Memory B cell (primary cell): Measurements from ENCODE around the gene FOXR1.
"Not testable (repeated sequence)": the region's sequence is repeated elsewhere in the genome, so short reads cannot be mapped to it uniquely, and the experiment has no call there.

Experiments used
- ATAC-seq: fragments of 150-1000 bp; cut with Tn5 transposase; 2 replicates; pipeline ENCODE4 v1.10.0; 2021; ENCODE audit warnings: low read depth, mild to moderate bottlenecking, moderate library complexity
- DNase-seq, 2 donors: peaks; one replicate each; pipeline ENCODE4 v3.0.0; 2022; ENCODE audit warnings: low spot score in 2 of 2
- H3K27ac Mint-ChIP-seq: one replicate; pipeline ENCODE4 v1.8.0; 2022; ENCODE audit warnings: mild to moderate bottlenecking, moderate library complexity, mixed read lengths
- H3K27me3 Mint-ChIP-seq: one replicate; pipeline ENCODE4 v1.8.0; 2022; ENCODE audit warnings: mixed read lengths
- H3K36me3 Mint-ChIP-seq: one replicate; pipeline ENCODE4 v1.8.0; 2022; ENCODE audit warnings: mild to moderate bottlenecking, mixed read lengths
- H3K4me1 Mint-ChIP-seq: one replicate; pipeline ENCODE4 v1.8.0; 2022; ENCODE audit warnings: mixed read lengths
- H3K4me3 Mint-ChIP-seq: one replicate; pipeline ENCODE4 v1.8.0; 2022; ENCODE audit warnings: mild to moderate bottlenecking, moderate library complexity, mixed read lengths
- H3K9me3 Mint-ChIP-seq: one replicate; pipeline ENCODE4 v1.8.0; 2022; ENCODE audit warnings: mixed read lengths

The FOXR1 gene

GRCh38 chr11:118958577-118958976 is 13.0 kb upstream of the FOXR1 start:
- Mint-ChIP-seq H3K4me1 (peaks cover 6% of the 10 kb centered on the region), H3K36me3 (no peaks in the 10 kb centered on the region), H3K27me3 (peaks cover 14% of the 10 kb centered on the region), H3K9me3 (no peaks in the 10 kb centered on the region), H3K4me3 (no peak overlapping the region), H3K27ac (no peak overlapping the region)
- no peak for DNase-seq
- ATAC-seq = no peak

- no peak overlapping the region for H3K27ac Mint-ChIP-seq
- H3K36me3 Mint-ChIP-seq = no peaks in the 10 kb centered on the region
- DNase-seq = no peak
- ATAC-seq = no peak
- no peak overlapping the region for H3K4me3 Mint-ChIP-seq
- H3K4me1 Mint-ChIP-seq = peaks cover 6% of the 10 kb centered on the region
- peaks cover 9% of the 10 kb centered on the region for H3K27me3 Mint-ChIP-seq
- no peaks in the 10 kb centered on the region for H3K9me3 Mint-ChIP-seq
Measured at GRCh38 chr11:118961189-118961588, 10.4 kb upstream of the FOXR1 start.

GRCh38 chr11:118961591-118961990 is 10.0 kb upstream of the FOXR1 start:
- no peaks in the 10 kb centered on the region for H3K36me3 Mint-ChIP-seq
- H3K4me3 Mint-ChIP-seq = no peak overlapping the region
- DNase-seq (no peak), ATAC-seq (no peak)
- H3K4me1 Mint-ChIP-seq = peaks cover 3% of the 10 kb centered on the region
- H3K9me3 Mint-ChIP-seq = no peaks in the 10 kb centered on the region
- no peak overlapping the region for H3K27ac Mint-ChIP-seq
- peaks cover 6% of the 10 kb centered on the region for H3K27me3 Mint-ChIP-seq

GRCh38 chr11:118969508-118969907 is 2.1 kb upstream of the FOXR1 start:
- ATAC-seq, H3K27ac Mint-ChIP-seq, DNase-seq: not testable (repeated sequence)

GRCh38 chr11:118973985-118974384 is 2.4 kb downstream of the FOXR1 start:
- DNase-seq (no peak), ATAC-seq (no peak)
- Mint-ChIP-seq H3K9me3 (no peaks in the 10 kb centered on the region), H3K27me3 (peaks cover 29% of the 10 kb centered on the region), H3K27ac (no peak overlapping the region), H3K36me3 (no peaks in the 10 kb centered on the region), H3K4me3 (no peak overlapping the region), H3K4me1 (no peaks in the 10 kb centered on the region)

More at GRCh38 chr11:118969508-118969907, 2.1 kb upstream of the FOXR1 start:
- not testable (repeated sequence) for H3K4me1 Mint-ChIP-seq, H3K9me3 Mint-ChIP-seq, H3K36me3 Mint-ChIP-seq, H3K4me3 Mint-ChIP-seq
- peaks cover 13% of the 10 kb centered on the region for H3K27me3 Mint-ChIP-seq

- H3K27me3 Mint-ChIP-seq = peaks cover 25% of the 10 kb centered on the region
- H3K4me3 Mint-ChIP-seq = no peak overlapping the region
- no peak for DNase-seq
- H3K36me3 Mint-ChIP-seq = no peaks in the 10 kb centered on the region
- no peaks in the 10 kb centered on the region for H3K9me3 Mint-ChIP-seq
- ATAC-seq = no peak
- H3K4me1 Mint-ChIP-seq = no peaks in the 10 kb centered on the region
- H3K27ac Mint-ChIP-seq = no peak overlapping the region
Measured at GRCh38 chr11:118975771-118976709, 4.5 kb downstream of the FOXR1 start.

- H3K27ac Mint-ChIP-seq = no peak overlapping the region
- no peaks in the 10 kb centered on the region for H3K4me1 Mint-ChIP-seq
- no peaks in the 10 kb centered on the region for H3K36me3 Mint-ChIP-seq
- H3K9me3 Mint-ChIP-seq = no peaks in the 10 kb centered on the region
- ATAC-seq = peak; percentile 41
- DNase-seq = no peak
- H3K27me3 Mint-ChIP-seq = peaks cover 18% of the 10 kb centered on the region
- H3K4me3 Mint-ChIP-seq = no peak overlapping the region
Measured at GRCh38 chr11:118979434-118979833, 7.9 kb downstream of the FOXR1 start.

GRCh38 chr11:118980191-118980881 is 8.8 kb downstream of the FOXR1 start:
- no peak for ATAC-seq
- Mint-ChIP-seq H3K36me3 (no peaks in the 10 kb centered on the region), H3K27me3 (peaks cover 12% of the 10 kb centered on the region), H3K27ac (no peak overlapping the region), H3K4me1 (no peaks in the 10 kb centered on the region), H3K4me3 (no peak overlapping the region), H3K9me3 (no peaks in the 10 kb centered on the region)
- DNase-seq = no peak

- H3K27me3 Mint-ChIP-seq, ATAC-seq, H3K27ac Mint-ChIP-seq, H3K4me3 Mint-ChIP-seq, H3K4me1 Mint-ChIP-seq, DNase-seq, H3K9me3 Mint-ChIP-seq, H3K36me3 Mint-ChIP-seq: not testable (repeated sequence)
Measured at GRCh38 chr11:118984337-118984736, 12.8 kb downstream of the FOXR1 start.

GRCh38 chr11:118984825-118985224 is 13.3 kb downstream of the FOXR1 start:
- Mint-ChIP-seq H3K27me3 (no peaks in the 10 kb centered on the region), H3K27ac (no peak overlapping the region), H3K9me3 (no peaks in the 10 kb centered on the region), H3K4me3 (no peak overlapping the region), H3K4me1 (no peaks in the 10 kb centered on the region), H3K36me3 (no peaks in the 10 kb centered on the region)
- ATAC-seq = no peak
- DNase-seq = no peak

- ATAC-seq = no peak
- Mint-ChIP-seq H3K27ac (no peak overlapping the region), H3K4me1 (no peaks in the 10 kb centered on the region), H3K27me3 (no peaks in the 10 kb centered on the region), H3K4me3 (no peak overlapping the region), H3K9me3 (no peaks in the 10 kb centered on the region), H3K36me3 (peaks cover 2% of the 10 kb centered on the region)
- DNase-seq = no peak
Measured at GRCh38 chr11:118988280-118988679, 16.7 kb downstream of the FOXR1 start.

GRCh38 chr11:118991486-118992038 is 20.0 kb downstream of the FOXR1 start:
- not testable (repeated sequence) for H3K4me3 Mint-ChIP-seq, H3K4me1 Mint-ChIP-seq, H3K27me3 Mint-ChIP-seq, ATAC-seq, DNase-seq, H3K9me3 Mint-ChIP-seq, H3K27ac Mint-ChIP-seq, H3K36me3 Mint-ChIP-seq

GRCh38 chr11:118996926-118997626 is 25.5 kb downstream of the FOXR1 start:
- DNase-seq = peak in 1 of 2 donors; percentile 25
- H3K4me3 Mint-ChIP-seq = peak overlapping the region; percentile 90

More at GRCh38 chr11:118996926-118997626, 25.5 kb downstream of the FOXR1 start:
- H3K9me3 Mint-ChIP-seq = no peaks in the 10 kb centered on the region
- peak overlapping the region; percentile 96 for H3K27ac Mint-ChIP-seq
- peak; percentile 39 for ATAC-seq
- peaks cover 2% of the 10 kb centered on the region for H3K36me3 Mint-ChIP-seq
- H3K4me1 Mint-ChIP-seq = peaks cover 17% of the 10 kb centered on the region
- no peaks in the 10 kb centered on the region for H3K27me3 Mint-ChIP-seq
